IMR-90 (cell line): Measurements from ENCODE around the gene CD99. TPM values are rescaled to one million over a fixed set of nuclear protein-coding genes. Genes with fewer than 3 reads are reported as not detected.

Experiments used
- ATAC-seq: fragments of 200-7000 bp; cut with Tn5 transposase; 2 replicates; pipeline ENCODE4 v1.9.1; 2020; ENCODE audit warnings: low read depth, mild to moderate bottlenecking, moderate library complexity
- BruUV-seq: library from RNA; stranded (reverse); fragments of 400-500 nt; replicated peaks from 2 replicates; lab custom pipeline; 2021; lab: Mats Ljungman, UMichigan
- CTCF ChIA-PET: fragments of 300-600 bp; formaldehyde crosslinking; extraction: SDS; loops from one replicate; lab custom pipeline; 2021; ENCODE audit warnings: antibody characterized with exemption; lab: Yijun Ruan, JAX
- POLR2A ChIA-PET: fragments of 300-600 bp; sonication (Branson Sonifier 250); formaldehyde crosslinking; loops from one replicate; lab custom pipeline; 2022; ENCODE audit warnings: antibody characterized with exemption; ENCODE audit not compliant: unreplicated experiment; lab: Charles Lee
- DNase-seq: peaks from one replicate; pipeline ENCODE4 v3.0.0; 2013
- H2AFZ ChIP-seq: replicated peaks from 2 replicates; pipeline ENCODE3; 2013; ENCODE audit warnings: low read length, mild to moderate bottlenecking; ENCODE audit not compliant: poor library complexity
- H2AK5ac ChIP-seq: 2 replicates; pipeline ENCODE4 v1.6.1; 2013; ENCODE audit warnings: low read depth, low read length, inconsistent platforms
- H2AK9ac ChIP-seq: replicated peaks from 2 replicates; pipeline ENCODE3; 2013; ENCODE audit warnings: mild to moderate bottlenecking, low read depth, low read length, moderate library complexity; ENCODE audit not compliant: poor library complexity
- H2BK120ac ChIP-seq: 2 replicates; pipeline ENCODE4 v1.6.1; 2013; ENCODE audit warnings: low read depth, low read length, inconsistent platforms
- H2BK15ac ChIP-seq: 3 replicates; pipeline ENCODE4 v1.6.1; 2013; ENCODE audit warnings: low read depth, low read length, inconsistent platforms
- H2BK20ac ChIP-seq: 2 replicates; pipeline ENCODE4 v1.6.1; 2013; ENCODE audit warnings: low read depth, mild to moderate bottlenecking, inconsistent platforms, low read length, moderate library complexity
- H2BK5ac ChIP-seq: 2 replicates; pipeline ENCODE4 v1.6.1; 2013; ENCODE audit warnings: mild to moderate bottlenecking, low read depth, low read length, inconsistent platforms; ENCODE audit not compliant: poor library complexity, severe bottlenecking
- H3K14ac ChIP-seq: replicated peaks from 2 replicates; pipeline ENCODE4 v1.6.1; 2013; ENCODE audit warnings: low read depth, low read length, inconsistent platforms
- H3K18ac ChIP-seq: 2 replicates; pipeline ENCODE4 v1.6.1; 2013; ENCODE audit warnings: low read depth, low read length, control low read depth
- H3K23ac ChIP-seq: 2 replicates; pipeline ENCODE4 v1.6.1; 2013; ENCODE audit warnings: low read depth, low read length, inconsistent platforms
- H3K27ac ChIP-seq: 2 replicates; pipeline ENCODE4 v1.5.1; 2013; ENCODE audit warnings: mild to moderate bottlenecking, control low read depth, low read length; ENCODE audit not compliant: insufficient read depth
- H3K27me3 ChIP-seq: 2 replicates; pipeline ENCODE4 v1.6.1; 2013; ENCODE audit warnings: low read length; ENCODE audit not compliant: control insufficient read depth, insufficient read depth
- H3K36me3 ChIP-seq: 2 replicates; pipeline ENCODE4 v1.6.1; 2013; ENCODE audit warnings: low read length, mixed read lengths; ENCODE audit not compliant: control insufficient read depth, insufficient read depth
- H3K4ac ChIP-seq: 2 replicates; pipeline ENCODE4 v1.6.1; 2013; ENCODE audit warnings: low read depth, low read length, inconsistent platforms
- H3K4me1 ChIP-seq: 2 replicates; pipeline ENCODE4 v1.6.1; 2013; ENCODE audit warnings: low read length, mixed read lengths; ENCODE audit not compliant: control insufficient read depth, insufficient read depth
- H3K4me2 ChIP-seq: 2 replicates; pipeline ENCODE4 v1.6.1; 2013; ENCODE audit warnings: low read depth, mild to moderate bottlenecking, control low read depth, low read length, moderate library complexity
- H3K4me3 ChIP-seq: 2 replicates; pipeline ENCODE4 v1.5.1; 2013; ENCODE audit warnings: low read depth, mild to moderate bottlenecking, control low read depth, low read length, moderate library complexity; ENCODE audit not compliant: insufficient read depth
- H3K56ac ChIP-seq: 2 replicates; pipeline ENCODE4 v1.6.1; 2013; ENCODE audit warnings: low read length, inconsistent platforms; ENCODE audit not compliant: insufficient read depth; ENCODE audit errors: extremely low read depth
- H3K79me1 ChIP-seq, 2 experiments: 2 replicates each; pipeline ENCODE4 v1.6.1; 2013; ENCODE audit warnings: low read length in 2 of 2, inconsistent platforms in 1 of 2, low read depth in 1 of 2
- H3K9ac ChIP-seq: 2 replicates; pipeline ENCODE4 v1.6.1; 2013; ENCODE audit warnings: low read depth, low read length, control low read depth
- H3K9me1 ChIP-seq: 2 replicates; pipeline ENCODE4 v1.6.1; 2013; ENCODE audit warnings: low read length, inconsistent platforms; ENCODE audit not compliant: insufficient read depth
- H3K9me3 ChIP-seq: 2 replicates; pipeline ENCODE4 v1.6.1; 2013; ENCODE audit warnings: low read length; ENCODE audit not compliant: control insufficient read depth, insufficient read depth
- H4K20me1 ChIP-seq: 2 replicates; pipeline ENCODE4 v1.6.1; 2013; ENCODE audit warnings: low read length, inconsistent platforms; ENCODE audit not compliant: insufficient read depth
- H4K5ac ChIP-seq: 2 replicates; pipeline ENCODE4 v1.6.1; 2013; ENCODE audit warnings: mild to moderate bottlenecking, low read depth, low read length, control low read depth
- H4K8ac ChIP-seq, 2 experiments: 2 replicates each; pipeline ENCODE4 v1.6.1; 2013; ENCODE audit warnings: low read depth in 2 of 2, low read length in 2 of 2, control low read depth in 1 of 2, inconsistent platforms in 1 of 2
- H4K91ac ChIP-seq: 2 replicates; pipeline ENCODE4 v1.6.1; 2013; ENCODE audit warnings: low read depth, low read length, inconsistent platforms; ENCODE audit not compliant: insufficient read depth
- BHLHE40 ChIP-seq: fragments of 150-350 bp; IDR thresholded peaks from 2 replicates; pipeline ENCODE4 v1.6.1; 2016; ENCODE audit warnings: mild to moderate bottlenecking, low read depth, low read length
- CEBPB ChIP-seq: IDR thresholded peaks from 2 replicates; pipeline ENCODE4 v1.6.1; 2012; ENCODE audit warnings: low read depth, low read length, improper control_type of control experiment
- CHD1 ChIP-seq: IDR thresholded peaks from 2 replicates; pipeline ENCODE4 v1.6.1; 2012; ENCODE audit warnings: low read depth, low read length, improper control_type of control experiment
- FOS ChIP-seq: fragments of 150-350 bp; IDR thresholded peaks from 2 replicates; pipeline ENCODE4 v1.6.1; 2016; ENCODE audit warnings: low read depth, low read length
- MAFK ChIP-seq: IDR thresholded peaks from 2 replicates; pipeline ENCODE4 v1.6.1; 2012; ENCODE audit warnings: low read depth, low read length, improper control_type of control experiment
- MAZ ChIP-seq: IDR thresholded peaks from 2 replicates; pipeline ENCODE4 v1.6.1; 2012; ENCODE audit warnings: low read depth, mild to moderate bottlenecking, low read length, improper control_type of control experiment, moderate library complexity, borderline replicate concordance
- MXI1 ChIP-seq: IDR thresholded peaks from 2 replicates; pipeline ENCODE4 v1.6.1; 2012; ENCODE audit warnings: low read depth, mild to moderate bottlenecking, low read length, moderate library complexity, borderline replicate concordance
- NFE2L2 ChIP-seq: fragments of 150-350 bp; IDR thresholded peaks from 2 replicates; pipeline ENCODE4 v1.6.1; 2016; ENCODE audit warnings: low read depth, mild to moderate bottlenecking, low read length
- POLR2A ChIP-seq: IDR thresholded peaks from 2 replicates; pipeline ENCODE4 v1.6.1; 2012; ENCODE audit warnings: mild to moderate bottlenecking, low read depth, low read length
- RAD21 ChIP-seq: IDR thresholded peaks from 2 replicates; pipeline ENCODE4 v1.6.1; 2012; ENCODE audit warnings: low read length, improper control_type of control experiment
- RCOR1 ChIP-seq: IDR thresholded peaks from 2 replicates; pipeline ENCODE4 v1.6.1; 2012; ENCODE audit warnings: mild to moderate bottlenecking, low read length, improper control_type of control experiment; ENCODE audit not compliant: insufficient replicate concordance
- RFX5 ChIP-seq: IDR thresholded peaks from 2 replicates; pipeline ENCODE4 v1.8.0; 2012; ENCODE audit warnings: low read depth, mild to moderate bottlenecking, low read length, moderate library complexity
- SMC3 ChIP-seq: fragments of 150-350 bp; IDR thresholded peaks from 2 replicates; pipeline ENCODE4 v1.6.1; 2016; ENCODE audit warnings: low read depth, mild to moderate bottlenecking, antibody characterized with exemption, low read length, moderate library complexity
- WGBS, 2 experiments: methylation state at CpG; one replicate each; pipeline versions ENCODE4 v1.1.5 to v1.1.7; 2013; ENCODE audit warnings: missing lambda C conversion rate in 2 of 2; ENCODE audit not compliant: insufficient read length in 1 of 2; ENCODE audit errors: extremely low coverage in 2 of 2; 5-methylcytosine and 5-hydroxymethylcytosine counted together
- dilution Hi-C: fragments of 300-500 bp; cut with HindIII; formaldehyde crosslinking; loops from one replicate; pipeline ENCODE4 v1.14.3; 2018; ENCODE audit warnings: low sequenced_read_pairs; ENCODE audit not compliant: unreplicated experiment
- in situ Hi-C: fragments of 300-500 bp; cut with MboI; formaldehyde crosslinking; loops from 3 replicates; pipeline ENCODE4 v1.14.3; 2019; ENCODE audit warnings: low sequenced_read_pairs, inconsistent platforms, mixed read lengths
- intact Hi-C: fragments of 100-400 bp; cut with micrococcal nuclease; formaldehyde crosslinking; loops from 2 replicates; pipeline ENCODE4 v1.10.0; 2022
- polyA plus RNA-seq, 3 experiments: library from polyadenylated mRNA; depleted of rRNA; stranded (reverse); fragments of >200 nt; gene quantifications; 2 replicates each; pipeline ENCODE4 v1.2.3, GENCODE V29; 2012; ENCODE audit warnings: low replicate concordance in 1 of 3
- total RNA-seq: library from RNA; depleted of rRNA; stranded (reverse); fragments of >200 nt; gene quantifications from 2 replicates; pipeline ENCODE4 v1.2.3, GENCODE V29; 2012
- TF ChIP-seq, protein P1 (sequence below): conservative IDR thresholded peaks from 2 replicates; pipeline ENCODE4 v1.5.1; 2012; ENCODE audit warnings: mild to moderate bottlenecking, low read depth, low read length, improper control_type of control experiment
- TF ChIP-seq, protein P2 (sequence below): fragments of 150-350 bp; IDR thresholded peaks from 2 replicates; pipeline ENCODE4 v1.6.1; 2017; ENCODE audit warnings: mild to moderate bottlenecking, antibody characterized with exemption, low read length, low read depth
- TF ChIP-seq, protein P3 (sequence below): fragments of 150-350 bp; IDR thresholded peaks from 2 replicates; pipeline ENCODE4 v1.6.1; 2016; ENCODE audit warnings: low read depth, mild to moderate bottlenecking, low read length, moderate library complexity, borderline replicate concordance

The CD99 gene
- total and polyA plus RNA-seq, 2 of the 4 experiments (the other 2 are of a cell fraction): 102 to 369 TPM

DNA sequence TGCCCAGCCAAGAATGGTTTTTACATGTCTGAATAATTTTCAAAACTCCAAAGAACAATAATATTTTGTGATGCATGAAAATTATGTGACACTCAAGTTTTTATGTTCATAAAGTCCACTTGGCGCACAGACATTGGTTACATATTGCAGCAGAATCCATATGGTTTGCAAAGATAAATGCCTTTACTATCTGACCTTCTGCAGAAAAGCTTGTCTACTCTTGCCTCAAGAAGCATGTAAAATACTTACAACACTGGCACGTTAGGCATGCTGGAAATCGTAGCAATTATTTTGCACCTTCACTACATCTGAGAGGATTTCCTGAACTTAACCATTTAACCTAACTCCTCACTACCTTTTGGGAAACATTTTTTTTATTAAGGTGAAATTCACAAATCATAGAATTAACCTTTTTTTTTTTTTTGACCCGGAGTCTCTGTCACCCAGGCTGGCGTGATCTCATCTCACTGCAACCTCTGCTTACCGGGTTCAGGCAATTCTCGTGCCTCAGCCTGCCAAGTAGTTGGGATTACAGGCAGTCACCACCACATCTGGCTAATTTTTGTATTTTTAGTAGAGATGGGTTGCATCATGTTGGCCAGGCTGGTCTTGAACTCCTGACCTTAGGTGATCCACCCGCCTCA is 57.2 kb downstream of the CD99 start:
- Histone ChIP-seq H3K56ac (no peak overlapping the region), H3K14ac (no peak overlapping the region), H4K5ac (no peak overlapping the region), H4K8ac (no peak overlapping the region), H3K4me3 (no peak overlapping the region), H2BK15ac (no peak overlapping the region), H2BK5ac (no peak overlapping the region), H3K79me1 (no peaks in the 10 kb centered on the region), H2BK20ac (no peak overlapping the region), H3K27me3 (no peaks in the 10 kb centered on the region), H3K9me1 (no peaks in the 10 kb centered on the region), H2BK120ac (no peak overlapping the region), H4K91ac (no peak overlapping the region), H3K27ac (no peak overlapping the region), H3K18ac (no peak overlapping the region), H3K4ac (no peak overlapping the region), H2AFZ (no peak overlapping the region), H3K23ac (no peak overlapping the region), H3K4me2 (no peak overlapping the region), H3K36me3 (peaks cover 4% of the 10 kb centered on the region), H3K9ac (no peak overlapping the region), H2AK9ac (no peak overlapping the region), H3K9me3 (peaks cover 2% of the 10 kb centered on the region; the same call in 1 of the 2 replicates), H2AK5ac (no peak overlapping the region), H4K20me1 (no peaks in the 10 kb centered on the region), H3K4me1 (no peaks in the 10 kb centered on the region)
- intact Hi-C loops (no loop called here), in situ Hi-C loops (no loop called here), dilution Hi-C loops (no loop called here)
- no TSS peak for BruUV-seq
- WGBS, 2 experiments: no CpG with 5 or more reads among the region's 8 CpGs
- TF ChIP-seq CHD1: no peak
- TF ChIP-seq RAD21: no peak
- no peak for TF ChIP-seq MAFK
- TF ChIP-seq, protein P1, sequence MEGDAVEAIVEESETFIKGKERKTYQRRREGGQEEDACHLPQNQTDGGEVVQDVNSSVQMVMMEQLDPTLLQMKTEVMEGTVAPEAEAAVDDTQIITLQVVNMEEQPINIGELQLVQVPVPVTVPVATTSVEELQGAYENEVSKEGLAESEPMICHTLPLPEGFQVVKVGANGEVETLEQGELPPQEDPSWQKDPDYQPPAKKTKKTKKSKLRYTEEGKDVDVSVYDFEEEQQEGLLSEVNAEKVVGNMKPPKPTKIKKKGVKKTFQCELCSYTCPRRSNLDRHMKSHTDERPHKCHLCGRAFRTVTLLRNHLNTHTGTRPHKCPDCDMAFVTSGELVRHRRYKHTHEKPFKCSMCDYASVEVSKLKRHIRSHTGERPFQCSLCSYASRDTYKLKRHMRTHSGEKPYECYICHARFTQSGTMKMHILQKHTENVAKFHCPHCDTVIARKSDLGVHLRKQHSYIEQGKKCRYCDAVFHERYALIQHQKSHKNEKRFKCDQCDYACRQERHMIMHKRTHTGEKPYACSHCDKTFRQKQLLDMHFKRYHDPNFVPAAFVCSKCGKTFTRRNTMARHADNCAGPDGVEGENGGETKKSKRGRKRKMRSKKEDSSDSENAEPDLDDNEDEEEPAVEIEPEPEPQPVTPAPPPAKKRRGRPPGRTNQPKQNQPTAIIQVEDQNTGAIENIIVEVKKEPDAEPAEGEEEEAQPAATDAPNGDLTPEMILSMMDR: no peak
- TF ChIP-seq, protein P2, sequence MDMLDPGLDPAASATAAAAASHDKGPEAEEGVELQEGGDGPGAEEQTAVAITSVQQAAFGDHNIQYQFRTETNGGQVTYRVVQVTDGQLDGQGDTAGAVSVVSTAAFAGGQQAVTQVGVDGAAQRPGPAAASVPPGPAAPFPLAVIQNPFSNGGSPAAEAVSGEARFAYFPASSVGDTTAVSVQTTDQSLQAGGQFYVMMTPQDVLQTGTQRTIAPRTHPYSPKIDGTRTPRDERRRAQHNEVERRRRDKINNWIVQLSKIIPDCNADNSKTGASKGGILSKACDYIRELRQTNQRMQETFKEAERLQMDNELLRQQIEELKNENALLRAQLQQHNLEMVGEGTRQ: no peak
- TF ChIP-seq NFE2L2: no peak
- no peak for TF ChIP-seq RCOR1
- no peak for TF ChIP-seq CEBPB
- TF ChIP-seq, protein P3, sequence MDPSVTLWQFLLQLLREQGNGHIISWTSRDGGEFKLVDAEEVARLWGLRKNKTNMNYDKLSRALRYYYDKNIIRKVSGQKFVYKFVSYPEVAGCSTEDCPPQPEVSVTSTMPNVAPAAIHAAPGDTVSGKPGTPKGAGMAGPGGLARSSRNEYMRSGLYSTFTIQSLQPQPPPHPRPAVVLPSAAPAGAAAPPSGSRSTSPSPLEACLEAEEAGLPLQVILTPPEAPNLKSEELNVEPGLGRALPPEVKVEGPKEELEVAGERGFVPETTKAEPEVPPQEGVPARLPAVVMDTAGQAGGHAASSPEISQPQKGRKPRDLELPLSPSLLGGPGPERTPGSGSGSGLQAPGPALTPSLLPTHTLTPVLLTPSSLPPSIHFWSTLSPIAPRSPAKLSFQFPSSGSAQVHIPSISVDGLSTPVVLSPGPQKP: no peak
- TF ChIP-seq POLR2A: no peak
- no peak for TF ChIP-seq MXI1
- no peak for TF ChIP-seq SMC3
- no peak for TF ChIP-seq BHLHE40
- TF ChIP-seq MAZ: no peak
- TF ChIP-seq FOS: no peak
- no peak for TF ChIP-seq RFX5
- ChIA-PET POLR2A (no interaction called here), CTCF (no interaction called here)
- DNase-seq: no peak
- no peak for ATAC-seq
